ENCODE data around the gene NLRC3.

NLRC3 gene

GRCh38 chr16:3591991-3592390, 14.8 kb upstream of the NLRC3 start:
- no peak for FAIRE-seq
- TF ChIP-seq CTCF (IDR thresholded peaks at IDR 0.05; ENCODE audit: insufficient read depth, missing control alignments), result no peak

DNA sequence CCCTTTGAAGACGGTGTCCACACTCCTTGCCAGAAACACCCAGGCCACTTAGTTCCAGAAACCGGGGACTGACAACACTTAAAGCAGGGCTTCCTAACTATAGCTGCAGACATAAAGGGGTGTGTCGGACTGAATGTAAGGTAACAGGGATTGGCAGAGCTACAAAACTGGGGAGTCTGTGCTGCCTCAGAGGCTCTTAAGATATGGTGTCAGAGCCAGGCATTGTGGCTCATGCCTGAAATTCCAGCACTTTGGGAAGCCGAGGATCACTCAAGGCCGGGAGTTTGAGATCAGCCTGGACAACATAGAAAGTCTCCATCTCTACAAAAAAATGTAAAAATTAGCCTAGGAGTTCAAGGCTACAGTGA, 14.2 kb upstream of the NLRC3 start:
- no peak for DNase-seq (ENCODE audit: insufficient read length, low spot score)
- no peak for FAIRE-seq

More at GRCh38 chr16:3591991-3592390, 14.8 kb upstream of the NLRC3 start:
- DNase-seq (ENCODE audit: insufficient read length, low spot score), result no peak

GRCh38 chr16:3590736-3591435, 13.7 kb upstream of the NLRC3 start:
- no peak for TF ChIP-seq CTCF (IDR thresholded peaks at IDR 0.05; ENCODE audit: insufficient read depth, missing control alignments)
- FAIRE-seq (no peak), DNase-seq (ENCODE audit: insufficient read length, low spot score) (no peak)

More for the DNA sequence above, 14.2 kb upstream of the NLRC3 start:
- no peak for TF ChIP-seq CTCF (IDR thresholded peaks at IDR 0.05; ENCODE audit: insufficient read depth, missing control alignments)

- no peak for TF ChIP-seq CTCF (IDR thresholded peaks at IDR 0.05; ENCODE audit: insufficient read depth, missing control alignments)
- FAIRE-seq (no peak), DNase-seq (ENCODE audit: insufficient read length, low spot score) (no peak)
Observed at GRCh38 chr16:3589991-3590701, 12.9 kb upstream of the NLRC3 start.

GRCh38 chr16:3589441-3589921, 12.3 kb upstream of the NLRC3 start:
- FAIRE-seq, result no peak
- no peak for TF ChIP-seq CTCF (IDR thresholded peaks at IDR 0.05; ENCODE audit: insufficient read depth, missing control alignments)
- no peak for DNase-seq (ENCODE audit: insufficient read length, low spot score)

GRCh38 chr16:3589001-3589400, 11.8 kb upstream of the NLRC3 start:
- no peak for DNase-seq (ENCODE audit: insufficient read length, low spot score)
- TF ChIP-seq CTCF (IDR thresholded peaks at IDR 0.05; ENCODE audit: insufficient read depth, missing control alignments), result no peak
- no peak for FAIRE-seq

Data from D721Med (cell line).